Esophagus muscularis mucosa (tissue), 4 donors: Measurements from ENCODE around the gene RUFY1. TPM values are rescaled to one million over a fixed set of nuclear protein-coding genes. Genes with fewer than 3 reads are reported as not detected.

ENCODE experiments used
- DNase-seq: peaks from one replicate; pipeline ENCODE4 v3.0.0-alpha.2; 2017; ENCODE audit errors: extremely low spot score
- H3K27ac ChIP-seq, 4 donors: fragments of 200-600 bp; sonication (generic); replicated peaks in 1 of 4; 1 replicate in 3 of 4; 2 replicates in 1 of 4; pipeline ENCODE4 v1.5.1; 2016 to 2019; ENCODE audit warnings: mild to moderate bottlenecking in 1 of 4
- H3K27me3 ChIP-seq, 4 donors: fragments of 200-600 bp; sonication (generic); one replicate each; pipeline versions ENCODE4 v1.5.1 to v1.6.0; 2016 to 2019
- H3K36me3 ChIP-seq, 4 donors: fragments of 200-600 bp; sonication (generic); one replicate each; pipeline ENCODE4 v1.5.1; 2016 to 2019
- H3K4me1 ChIP-seq, 4 donors: fragments of 200-600 bp; sonication (generic); one replicate each; pipeline ENCODE4 v1.5.1; 2016 to 2019
- H3K4me3 ChIP-seq, 4 donors: fragments of 200-600 bp; sonication (generic); 1 replicate in 2 of 4; 2 replicates in 2 of 4; pipeline ENCODE4 v1.5.1; 2016 to 2019; ENCODE audit warnings: mild to moderate bottlenecking in 4 of 4, moderate library complexity in 1 of 4
- H3K9me3 ChIP-seq, 4 donors: fragments of 200-600 bp; sonication (generic); 1 replicate in 3 of 4; 2 replicates in 1 of 4; pipeline ENCODE4 v1.5.1; 2016 to 2019
- EP300 ChIP-seq: sonication (generic); formaldehyde crosslinking; IDR thresholded peaks from one replicate; pipeline ENCODE4 v1.6.1; 2017; ENCODE audit warnings: antibody characterized with exemption
- POLR2A ChIP-seq: fragments of 450-650 bp; IDR thresholded peaks from one replicate; pipeline ENCODE4 v1.6.1; 2017; ENCODE audit warnings: antibody characterized with exemption, moderate library complexity, mild to moderate bottlenecking, low read depth
- POLR2AphosphoS5 ChIP-seq, 2 donors: sonication (generic); formaldehyde crosslinking; IDR thresholded peaks; one replicate each; pipeline ENCODE4 v1.6.1; 2017; ENCODE audit warnings: antibody characterized with exemption in 2 of 2
- WGBS: methylation state at CpG from one replicate; pipeline ENCODE4 v1.1.5; 2018; 5-methylcytosine and 5-hydroxymethylcytosine counted together
- intact Hi-C: fragments of 100-400 bp; cut with DNase I; formaldehyde crosslinking; loops from one replicate; pipeline ENCODE4 v1.15.1; 2023
- total RNA-seq, 4 donors: library from RNA; depleted of rRNA; stranded (reverse); fragments of >200 nt; gene quantifications; one replicate each; pipeline versions ENCODE4 v1.1.0 to v1.2.1, GENCODE V29; 2016
- TF ChIP-seq, protein P1 (sequence below), 3 experiments: fragments of 200-600 bp in 2 of 3; fragments of 450-650 bp in 1 of 3; sonication (generic) in 2 of 3; IDR thresholded peaks; one replicate each; pipeline ENCODE4 v1.5.1; 2017 to 2019; ENCODE audit warnings: antibody characterized with exemption in 3 of 3, mild to moderate bottlenecking in 2 of 3, moderate library complexity in 1 of 3

RUFY1 gene
- total RNA-seq, 4 donors from 2014 or later: 39.9 to 59.8 (median 45.6) TPM

DNA sequence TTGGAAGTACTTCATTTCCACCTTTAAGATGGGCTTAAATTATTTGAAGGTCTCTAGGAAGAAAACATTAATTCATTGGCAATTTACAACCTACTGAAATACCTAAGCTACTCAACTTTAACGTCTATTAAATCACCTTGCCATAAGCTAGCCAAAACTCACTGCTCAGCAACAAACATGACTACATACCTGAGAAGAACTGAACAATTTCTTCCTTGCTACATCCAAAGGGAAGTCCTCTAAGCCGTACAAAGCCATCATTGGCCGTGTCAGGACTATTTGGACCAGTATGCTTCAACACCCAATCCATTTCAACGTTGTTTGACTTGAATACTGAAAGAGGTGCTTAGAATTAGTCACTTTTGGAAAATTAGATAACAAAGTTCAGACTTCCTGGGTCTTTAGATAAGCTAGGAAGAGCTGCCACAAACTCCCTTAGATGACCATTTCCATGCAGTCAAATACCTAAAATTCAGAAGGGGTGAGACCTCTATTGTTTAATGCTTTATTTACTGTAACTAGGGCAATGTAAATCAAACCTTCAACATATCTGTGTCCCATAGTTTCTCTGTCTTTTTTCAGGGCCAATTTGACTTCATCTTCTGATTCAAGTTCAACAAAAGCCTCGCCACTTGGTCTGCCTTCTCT, 70.5 kb downstream of the RUFY1 start:
- WGBS: 7% methylated on average over 5 of the region's 5 CpGs
- Histone ChIP-seq H3K27me3 (no peaks in the 10 kb centered on the region), H3K36me3 (peaks cover 43 to 67% (median 54%) of the 10 kb centered on the region in 4 donors), H3K27ac (peak overlapping the region; percentile 97 to 100 (median 100)), H3K4me3 (peak overlapping the region; percentile 75 to 100 (median 98)), H3K4me1 (peaks cover 71 to 75% (median 73%) of the 10 kb centered on the region in 4 donors), H3K9me3 (no peaks in the 10 kb centered on the region)
- intact Hi-C loops: loop anchor here (5.0 kb wide), 1 partner anchor 69 kb away; the partner anchor contains the start of gene RUFY1
- no peak for DNase-seq
- TF ChIP-seq POLR2AphosphoS5 (IDR thresholded peaks at IDR 0.05) (no peak), EP300 (no peak), POLR2A (no peak)
- TF ChIP-seq, protein P1, sequence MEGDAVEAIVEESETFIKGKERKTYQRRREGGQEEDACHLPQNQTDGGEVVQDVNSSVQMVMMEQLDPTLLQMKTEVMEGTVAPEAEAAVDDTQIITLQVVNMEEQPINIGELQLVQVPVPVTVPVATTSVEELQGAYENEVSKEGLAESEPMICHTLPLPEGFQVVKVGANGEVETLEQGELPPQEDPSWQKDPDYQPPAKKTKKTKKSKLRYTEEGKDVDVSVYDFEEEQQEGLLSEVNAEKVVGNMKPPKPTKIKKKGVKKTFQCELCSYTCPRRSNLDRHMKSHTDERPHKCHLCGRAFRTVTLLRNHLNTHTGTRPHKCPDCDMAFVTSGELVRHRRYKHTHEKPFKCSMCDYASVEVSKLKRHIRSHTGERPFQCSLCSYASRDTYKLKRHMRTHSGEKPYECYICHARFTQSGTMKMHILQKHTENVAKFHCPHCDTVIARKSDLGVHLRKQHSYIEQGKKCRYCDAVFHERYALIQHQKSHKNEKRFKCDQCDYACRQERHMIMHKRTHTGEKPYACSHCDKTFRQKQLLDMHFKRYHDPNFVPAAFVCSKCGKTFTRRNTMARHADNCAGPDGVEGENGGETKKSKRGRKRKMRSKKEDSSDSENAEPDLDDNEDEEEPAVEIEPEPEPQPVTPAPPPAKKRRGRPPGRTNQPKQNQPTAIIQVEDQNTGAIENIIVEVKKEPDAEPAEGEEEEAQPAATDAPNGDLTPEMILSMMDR (IDR thresholded peaks at IDR 0.05): no peak

DNA sequence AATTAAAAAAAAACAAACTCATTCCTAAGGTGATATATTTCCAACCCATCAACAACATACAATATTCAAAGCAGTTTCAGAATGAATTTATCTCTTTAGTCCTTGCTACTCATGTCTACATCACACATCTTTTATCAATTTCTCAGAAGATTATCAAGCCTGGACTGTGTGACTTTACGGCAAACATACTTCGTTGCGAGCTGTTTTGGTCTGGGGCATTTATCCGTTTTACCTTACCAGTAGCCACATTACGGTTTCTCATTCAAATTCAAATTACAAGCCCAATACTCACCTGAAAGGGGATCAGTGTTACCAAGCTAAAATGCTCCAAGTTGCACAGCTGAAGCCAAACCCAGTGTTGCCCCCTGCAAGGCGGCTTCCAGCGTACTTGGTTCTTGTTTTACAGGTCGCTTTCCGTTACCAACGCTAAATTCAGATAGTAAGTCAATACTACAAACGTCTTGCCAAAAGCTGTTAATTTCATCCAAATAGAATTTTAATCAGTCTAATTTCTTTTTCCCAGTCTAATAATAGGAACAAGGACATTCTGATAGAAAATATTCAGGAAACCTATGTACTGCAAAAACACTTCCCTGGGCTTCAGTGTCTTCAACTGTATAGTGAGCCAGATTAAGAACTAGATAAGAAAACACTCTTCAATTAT, 71.3 kb downstream of the RUFY1 start:
- TF ChIP-seq EP300 (no peak), POLR2A (no peak), POLR2AphosphoS5 (IDR thresholded peaks at IDR 0.05) (no peak)
- TF ChIP-seq, protein P1 (IDR thresholded peaks at IDR 0.05): no peak
- DNase-seq: no peak
- Histone ChIP-seq H3K36me3 (peaks cover 35 to 59% (median 46%) of the 10 kb centered on the region in 4 donors), H3K27ac (peak overlapping the region; percentile 97 to 100 (median 100)), H3K4me3 (peak overlapping the region; percentile 75 to 100 (median 98)), H3K27me3 (no peaks in the 10 kb centered on the region), H3K9me3 (no peaks in the 10 kb centered on the region), H3K4me1 (peaks cover 63 to 66% (median 65%) of the 10 kb centered on the region in 4 donors)
- 7% methylated on average over 11 of the region's 11 CpGs for WGBS
- intact Hi-C loops: loop anchor here (5.0 kb wide), 1 partner anchor 69 kb away; the partner anchor contains the start of gene RUFY1

DNA sequence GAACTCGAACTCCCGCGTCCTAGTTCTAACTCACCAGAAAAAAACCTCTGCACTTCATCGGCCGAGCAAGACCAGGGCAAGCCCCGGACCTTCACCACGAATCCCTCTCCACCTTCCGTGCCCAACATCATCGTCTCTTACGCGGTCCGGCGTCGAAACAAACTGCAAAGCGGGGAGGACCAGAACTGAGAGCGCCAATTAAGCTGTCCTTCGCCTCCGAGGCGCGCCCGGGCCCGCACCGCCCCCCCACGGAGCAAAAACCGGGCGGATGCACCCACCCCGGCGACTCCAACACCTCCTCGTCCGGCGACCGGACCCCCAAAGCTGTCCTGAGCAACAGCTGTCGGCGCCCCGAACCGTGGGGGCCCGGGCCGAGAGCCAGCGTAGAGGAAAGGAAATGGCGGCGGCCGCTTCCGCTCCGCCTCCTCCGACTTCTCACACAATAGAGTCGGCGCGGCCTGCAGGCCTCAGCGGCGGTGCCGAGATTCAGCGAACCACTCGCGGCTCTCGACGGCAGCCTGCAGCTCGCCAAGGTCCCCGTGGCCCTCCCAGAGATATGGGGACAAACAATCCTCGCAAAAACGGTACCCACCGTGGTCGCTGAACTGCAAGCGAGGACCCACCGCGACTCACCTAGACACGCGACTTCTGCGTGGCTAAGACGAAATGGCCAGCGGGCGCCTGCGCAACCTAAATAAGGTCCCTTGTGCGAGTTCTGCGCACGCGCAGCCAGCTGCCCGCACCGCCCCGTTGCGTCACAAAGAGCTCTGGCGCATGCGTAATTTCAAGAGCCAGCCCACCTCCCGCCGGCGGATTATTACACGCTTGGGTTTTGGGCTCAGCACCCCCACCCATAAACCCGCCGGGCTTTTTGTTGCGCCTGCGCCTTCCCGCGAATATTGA, 72.9 kb downstream of the RUFY1 start, which contains the start of gene HNRNPH1:
Gene HNRNPH1 (minus strand): TSS at position 669 of the 903 bp plus-strand sequence. CDS start 538 bp downstream, at position 131.
- peak; percentile 100 for DNase-seq
- Histone ChIP-seq H3K4me3 (peak within 1 kb of the TSS; percentile 75 to 100 (median 98)), H3K9me3 (no peaks in the 10 kb centered on the region), H3K4me1 (peaks cover 47 to 51% (median 50%) of the 10 kb centered on the region in 4 donors), H3K36me3 (peaks cover 20 to 43% (median 30%) of the 10 kb centered on the region in 4 donors), H3K27ac (peak within 1 kb of the TSS; percentile 97 to 100 (median 100)), H3K27me3 (no peaks in the 10 kb centered on the region)
- intact Hi-C loops: loop anchor here (5.0 kb wide), 1 partner anchor 71 kb away; the partner anchor contains the start of gene RUFY1
- TF ChIP-seq EP300 (no peak), POLR2A (peak; percentile 99), POLR2AphosphoS5 (IDR thresholded peaks at IDR 0.05) (peak; percentile 100)
- TF ChIP-seq, protein P1 (IDR thresholded peaks at IDR 0.05): peak in 1 of 3 experiments; percentile 32
- WGBS: under 1% methylated on average over 48 of the region's 92 CpGs
